Stimulated activated naive B cell treated with anti-CD40 and anti-IgM and Interleukin-4, amounts not matched to agents 10 μg/mL and 1 μg/mL and 100 μg/mL, for 72 hours (primary cell): Measurements from ENCODE around the gene SLAMF7.
"Not testable (repeated sequence)": the region's sequence is repeated elsewhere in the genome, so short reads cannot be mapped to it uniquely, and the experiment has no call there.

Experiments
- ATAC-seq, 2 donors: fragments of 150-1000 bp; cut with Tn5 transposase; replicated peaks; 2 replicates each; pipeline ENCODE4 v1.10.0; 2021; ENCODE audit warnings: moderate library complexity in 1 of 2
- DNase-seq: peaks from one replicate; pipeline ENCODE4 v3.0.0; 2021
- H3K27ac Mint-ChIP-seq: one replicate; pipeline ENCODE4 v1.8.0; 2022; ENCODE audit warnings: mild to moderate bottlenecking, mixed read lengths
- H3K27me3 Mint-ChIP-seq, 2 donors: one replicate each; pipeline ENCODE4 v1.8.0; 2022; ENCODE audit warnings: mixed read lengths in 2 of 2
- H3K36me3 Mint-ChIP-seq, 2 donors: one replicate each; pipeline ENCODE4 v1.8.0; 2022; ENCODE audit warnings: mixed read lengths in 2 of 2, mild to moderate bottlenecking in 1 of 2
- H3K4me1 Mint-ChIP-seq, 2 donors: one replicate each; pipeline ENCODE4 v1.8.0; 2022; ENCODE audit warnings: mixed read lengths in 2 of 2, mild to moderate bottlenecking in 1 of 2
- H3K4me3 Mint-ChIP-seq, 2 donors: one replicate each; pipeline ENCODE4 v1.8.0; 2022; ENCODE audit warnings: mild to moderate bottlenecking in 2 of 2, mixed read lengths in 2 of 2, moderate library complexity in 1 of 2
- H3K9me3 Mint-ChIP-seq, 2 donors: one replicate each; pipeline ENCODE4 v1.8.0; 2022; ENCODE audit warnings: mixed read lengths in 2 of 2, mild to moderate bottlenecking in 1 of 2

SLAMF7 gene

GRCh38 chr1:160711602-160712311 lies 27.3 kb upstream of the SLAMF7 start, which contains the start of gene CD48:
TSS of gene CD48 (minus strand) at chr1:160711822. CDS start at chr1:160711763, 59 bp downstream.
- Mint-ChIP-seq H3K9me3 (no peaks in the 10 kb centered on the region), H3K4me1 (peaks cover 4 to 20% of the 10 kb centered on the region in 2 donors), H3K4me3 (no peak within 1 kb of the TSS), H3K27ac (peak within 1 kb of the TSS; percentile 67), H3K27me3 (no peaks in the 10 kb centered on the region), H3K36me3 (peaks cover 3 to 7% of the 10 kb centered on the region in 2 donors)
- DNase-seq (peak; percentile 34), ATAC-seq (peak; percentile 60 to 69)

GRCh38 chr1:160712525-160713080 lies 26.4 kb upstream of the SLAMF7 start:
- peak; percentile 25 for DNase-seq
- peak; percentile 71 to 72 for ATAC-seq
- H3K9me3 Mint-ChIP-seq, H3K36me3 Mint-ChIP-seq, H3K27me3 Mint-ChIP-seq, H3K4me3 Mint-ChIP-seq: not testable (repeated sequence)
- Mint-ChIP-seq H3K4me1 (peaks cover 4 to 22% of the 10 kb centered on the region in 2 donors), H3K27ac (peak overlapping the region; percentile 67)

- Mint-ChIP-seq H3K4me1 (peaks cover 4 to 25% of the 10 kb centered on the region in 2 donors), H3K9me3 (no peaks in the 10 kb centered on the region), H3K27me3 (no peaks in the 10 kb centered on the region), H3K27ac (peak overlapping the region; percentile 67), H3K36me3 (peaks cover 3 to 7% of the 10 kb centered on the region in 2 donors), H3K4me3 (no peak overlapping the region)
- DNase-seq (no peak), ATAC-seq (no peak)
Observed at GRCh38 chr1:160713161-160713560, 25.9 kb upstream of the SLAMF7 start.

GRCh38 chr1:160714034-160714648 lies 24.9 kb upstream of the SLAMF7 start:
- DNase-seq, H3K27me3 Mint-ChIP-seq, H3K27ac Mint-ChIP-seq, H3K36me3 Mint-ChIP-seq, ATAC-seq, H3K9me3 Mint-ChIP-seq, H3K4me3 Mint-ChIP-seq: not testable (repeated sequence)
- peaks cover 4 to 25% of the 10 kb centered on the region in 2 donors for H3K4me1 Mint-ChIP-seq

GRCh38 chr1:160716013-160716412 lies 23.0 kb upstream of the SLAMF7 start:
- H3K27me3 Mint-ChIP-seq = no peaks in the 10 kb centered on the region
- no peak overlapping the region for H3K27ac Mint-ChIP-seq

GRCh38 chr1:160717306-160717705 lies 21.7 kb upstream of the SLAMF7 start:
- H3K9me3 Mint-ChIP-seq = no peaks in the 10 kb centered on the region
- ATAC-seq (no peak), DNase-seq (no peak)
- H3K36me3 Mint-ChIP-seq = no peaks in the 10 kb centered on the region
- peaks cover 7 to 26% of the 10 kb centered on the region in 2 donors for H3K4me1 Mint-ChIP-seq
- H3K27ac Mint-ChIP-seq = no peak overlapping the region
- no peaks in the 10 kb centered on the region for H3K27me3 Mint-ChIP-seq
- H3K4me3 Mint-ChIP-seq = no peak overlapping the region

More at GRCh38 chr1:160716013-160716412, 23.0 kb upstream of the SLAMF7 start:
- no peak for ATAC-seq
- Mint-ChIP-seq H3K4me1 (peaks cover 5 to 28% of the 10 kb centered on the region in 2 donors), H3K9me3 (no peaks in the 10 kb centered on the region), H3K4me3 (no peak overlapping the region), H3K36me3 (peaks cover 0 to 2% of the 10 kb centered on the region in 2 donors)
- DNase-seq = no peak

- H3K27ac Mint-ChIP-seq = no peak overlapping the region
- H3K4me3 Mint-ChIP-seq = no peak overlapping the region
- H3K9me3 Mint-ChIP-seq = no peaks in the 10 kb centered on the region
- no peak for DNase-seq
- H3K27me3 Mint-ChIP-seq = no peaks in the 10 kb centered on the region
- peaks cover 11 to 27% of the 10 kb centered on the region in 2 donors for H3K4me1 Mint-ChIP-seq
- no peaks in the 10 kb centered on the region for H3K36me3 Mint-ChIP-seq
- ATAC-seq = no peak
Observed at GRCh38 chr1:160718210-160718609, 20.8 kb upstream of the SLAMF7 start.

GRCh38 chr1:160720356-160721085 lies 18.5 kb upstream of the SLAMF7 start:
- peaks cover 13 to 31% of the 10 kb centered on the region in 2 donors for H3K4me1 Mint-ChIP-seq
- no peak overlapping the region for H3K4me3 Mint-ChIP-seq
- H3K9me3 Mint-ChIP-seq = no peaks in the 10 kb centered on the region
- no peak for ATAC-seq
- H3K36me3 Mint-ChIP-seq = no peaks in the 10 kb centered on the region
- no peak overlapping the region for H3K27ac Mint-ChIP-seq
- no peaks in the 10 kb centered on the region for H3K27me3 Mint-ChIP-seq
- DNase-seq = no peak

- H3K4me1 Mint-ChIP-seq = peaks cover 13 to 31% of the 10 kb centered on the region in 2 donors
- H3K27me3 Mint-ChIP-seq = no peaks in the 10 kb centered on the region
- DNase-seq (no peak), ATAC-seq (no peak)
- H3K9me3 Mint-ChIP-seq = no peaks in the 10 kb centered on the region
- H3K27ac Mint-ChIP-seq = no peak overlapping the region
- no peaks in the 10 kb centered on the region for H3K36me3 Mint-ChIP-seq
- H3K4me3 Mint-ChIP-seq = no peak overlapping the region
Observed at GRCh38 chr1:160721473-160721872, 17.6 kb upstream of the SLAMF7 start.

GRCh38 chr1:160722726-160723125 lies 16.3 kb upstream of the SLAMF7 start:
- DNase-seq = no peak
- H3K27ac Mint-ChIP-seq = no peak overlapping the region

GRCh38 chr1:160723332-160723731 lies 15.7 kb upstream of the SLAMF7 start:
- Mint-ChIP-seq H3K4me3 (no peak overlapping the region), H3K36me3 (no peaks in the 10 kb centered on the region), H3K4me1 (peaks cover 13 to 25% of the 10 kb centered on the region in 2 donors), H3K9me3 (no peaks in the 10 kb centered on the region), H3K27ac (no peak overlapping the region), H3K27me3 (no peaks in the 10 kb centered on the region)
- DNase-seq = no peak
- no peak for ATAC-seq

More at GRCh38 chr1:160722726-160723125, 16.3 kb upstream of the SLAMF7 start:
- Mint-ChIP-seq H3K9me3 (no peaks in the 10 kb centered on the region), H3K27me3 (no peaks in the 10 kb centered on the region), H3K4me3 (no peak overlapping the region), H3K36me3 (no peaks in the 10 kb centered on the region), H3K4me1 (peaks cover 13 to 27% of the 10 kb centered on the region in 2 donors)
- ATAC-seq = peak; percentile 33 to 41

- DNase-seq (no peak), ATAC-seq (peak in 1 of 2 donors; percentile 25)
- H3K27me3 Mint-ChIP-seq = no peaks in the 10 kb centered on the region
- no peaks in the 10 kb centered on the region for H3K9me3 Mint-ChIP-seq
- H3K36me3 Mint-ChIP-seq = no peaks in the 10 kb centered on the region
- H3K4me3 Mint-ChIP-seq = no peak overlapping the region
- H3K4me1 Mint-ChIP-seq = peaks cover 13 to 25% of the 10 kb centered on the region in 2 donors
- no peak overlapping the region for H3K27ac Mint-ChIP-seq
Observed at GRCh38 chr1:160724465-160725242, 14.4 kb upstream of the SLAMF7 start.

- Mint-ChIP-seq H3K4me3 (no peak overlapping the region), H3K27ac (no peak overlapping the region), H3K9me3 (no peaks in the 10 kb centered on the region), H3K27me3 (no peaks in the 10 kb centered on the region), H3K36me3 (no peaks in the 10 kb centered on the region), H3K4me1 (peaks cover 10 to 18% of the 10 kb centered on the region in 2 donors)
- DNase-seq (no peak), ATAC-seq (no peak)
Observed at GRCh38 chr1:160726114-160726497, 12.9 kb upstream of the SLAMF7 start.
